ENCODE results near the gene PGGHG. TPM values are rescaled to one million over a fixed set of nuclear protein-coding genes. Genes with fewer than 3 reads are reported as not detected.

The PGGHG gene
- total RNA-seq, 5 donors from 2014 or later (not counting 1 experiment from before 2014, with no cell fraction given), result 252 to 818 (median 459) TPM

DNA sequence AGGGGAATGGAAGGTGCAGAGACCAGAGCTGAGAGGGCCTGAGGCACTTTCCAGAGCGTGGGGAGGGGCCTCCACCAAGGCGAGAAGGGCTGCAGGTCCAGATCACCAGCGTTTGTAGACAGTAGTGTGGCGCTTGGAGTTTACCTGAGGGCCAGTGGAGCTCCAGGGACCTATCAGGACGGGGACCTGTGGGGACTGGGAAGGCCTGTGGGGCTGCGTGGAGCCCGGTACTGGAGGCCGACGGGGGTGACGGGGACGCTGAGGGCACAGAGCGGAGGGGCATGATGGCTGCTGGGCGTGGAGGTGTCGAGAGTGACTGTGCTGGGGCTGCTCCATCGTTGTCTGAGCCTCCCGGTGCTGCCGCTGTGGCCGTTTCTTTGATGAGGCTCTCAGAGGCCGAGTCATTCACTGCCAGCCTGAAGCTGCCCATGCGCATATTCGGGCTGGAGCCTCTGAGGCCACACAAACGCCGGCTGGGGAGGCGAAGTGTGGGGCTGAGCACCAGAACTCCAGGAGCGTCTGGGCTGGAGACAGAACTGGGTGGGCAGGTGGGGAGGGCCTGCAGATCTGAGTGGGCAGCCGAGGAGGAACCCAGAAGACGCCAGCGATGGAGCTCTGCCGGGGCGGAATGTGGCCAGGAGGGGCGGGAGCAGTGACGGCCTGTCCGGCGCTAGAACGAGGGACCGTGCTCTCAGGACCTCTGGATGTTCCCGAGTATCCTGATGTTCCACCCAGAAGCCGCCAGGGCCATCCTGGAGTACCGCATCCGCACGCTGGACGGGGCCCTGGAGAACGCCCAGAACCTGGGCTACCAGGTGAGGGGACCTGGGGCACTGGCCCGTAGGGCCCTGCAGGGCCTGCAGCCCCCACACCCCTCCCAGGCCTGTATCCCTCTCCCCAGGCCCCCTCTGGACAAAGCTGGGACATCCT lies 2.6 kb downstream of the PGGHG start:
- peak overlapping the region; percentile 21 to 86 (median 35) for H3K4me3 Mint-ChIP-seq
- H3K9me3 Mint-ChIP-seq, result no peaks in the 10 kb centered on the region
- POLR2A ChIA-PET, result no interaction called here
- no peak overlapping the region for H3K27ac ChIP-seq (ENCODE audit: low read length)
- peaks cover 0 to 11% of the 10 kb centered on the region in 2 experiments for H3K27me3 ChIP-seq (replicated peaks in 1 of 2; ENCODE audit: control insufficient read depth in 2 of 2, extremely low read depth in 1 of 2, insufficient read depth in 2 of 2, low read length in 1 of 2)
- H3K4me1 Mint-ChIP-seq, result peaks cover 25 to 34% (median 26%) of the 10 kb centered on the region in 3 donors
- WGBS (ENCODE audit: insufficient coverage), result 95% methylated on average over 33 of the region's 44 CpGs
- no peak overlapping the region for H3K4me3 ChIP-seq (ENCODE audit: control insufficient read depth in 1 of 2, extremely low read depth in 1 of 2, low read length in 1 of 2)
- peak overlapping the region; percentile 54 to 79 for H3K27ac Mint-ChIP-seq
- no peaks in the 10 kb centered on the region for H3K9me3 ChIP-seq
- H3K36me3 ChIP-seq (ENCODE audit: control insufficient read depth in 2 of 2, extremely low read depth in 1 of 2, insufficient read depth in 1 of 2, low read length in 1 of 2), result peaks cover 9 to 14% of the 10 kb centered on the region in 2 donors
- peak in 2 of 35 experiments; percentile 3 to 23 for DNase-seq
- H3K36me3 Mint-ChIP-seq, result peaks cover 2% of the 10 kb centered on the region
- H3K27me3 Mint-ChIP-seq, result no peaks in the 10 kb centered on the region
- ATAC-seq (replicated peaks in 1 of 4), result no peak
- peaks cover 9 to 53% of the 10 kb centered on the region in 2 experiments for H3K4me1 ChIP-seq (ENCODE audit: control insufficient read depth in 1 of 2, extremely low read depth in 1 of 2, insufficient read depth in 2 of 2, low read length in 2 of 2)
- CTCF ChIA-PET, result no interaction called here

DNA sequence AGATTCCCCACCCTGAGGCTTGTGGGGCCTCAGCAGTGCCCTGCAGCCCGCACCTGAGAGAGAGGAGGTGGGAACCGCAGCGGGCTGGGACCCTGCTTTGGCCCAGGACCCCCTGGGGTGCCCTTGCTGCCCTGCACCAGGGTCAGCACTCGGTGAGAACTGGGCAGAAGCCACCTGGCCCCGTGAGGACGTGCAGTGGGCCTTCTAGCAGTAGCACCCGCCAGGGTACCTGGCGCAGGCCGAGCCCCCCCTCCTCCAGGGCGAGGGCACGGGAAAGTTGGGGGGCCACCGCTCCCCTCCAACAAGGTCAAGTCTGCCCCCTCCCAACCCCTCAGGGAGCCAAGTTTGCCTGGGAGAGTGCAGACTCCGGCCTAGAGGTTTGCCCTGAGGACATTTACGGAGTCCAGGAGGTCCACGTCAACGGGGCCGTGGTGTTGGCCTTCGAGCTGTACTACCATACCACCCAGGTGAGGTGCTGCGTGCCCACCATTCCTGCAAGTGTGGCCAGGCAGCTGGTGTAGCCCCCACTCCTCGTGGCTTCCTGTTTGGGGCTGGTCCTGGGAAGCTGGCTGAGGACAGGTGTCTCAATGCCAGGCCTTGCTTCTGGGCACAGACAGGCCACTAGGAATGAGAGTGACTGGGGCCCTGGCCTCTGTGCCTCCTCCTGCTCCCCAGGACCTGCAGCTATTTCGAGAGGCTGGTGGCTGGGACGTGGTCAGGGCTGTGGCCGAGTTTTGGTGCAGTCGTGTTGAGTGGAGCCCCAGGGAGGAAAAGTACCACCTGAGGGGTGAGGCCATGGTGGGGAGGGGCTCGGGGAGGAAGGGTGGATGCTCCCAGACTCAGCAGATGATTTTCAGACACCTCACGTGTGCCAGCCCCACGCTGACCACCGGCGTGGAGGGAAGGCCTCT lies 3.5 kb downstream of the PGGHG start:
- Mint-ChIP-seq H3K36me3 (peaks cover 2% of the 10 kb centered on the region), H3K27ac (peak overlapping the region in 1 of 2 donors; percentile 55), H3K9me3 (no peaks in the 10 kb centered on the region), H3K27me3 (no peaks in the 10 kb centered on the region), H3K4me3 (no peak overlapping the region), H3K4me1 (peaks cover 22 to 31% (median 26%) of the 10 kb centered on the region in 3 donors)
- peaks cover 9 to 53% of the 10 kb centered on the region in 2 experiments for H3K4me1 ChIP-seq (ENCODE audit: control insufficient read depth in 1 of 2, extremely low read depth in 1 of 2, insufficient read depth in 2 of 2, low read length in 2 of 2)
- H3K27ac ChIP-seq (ENCODE audit: low read length), result no peak overlapping the region
- ATAC-seq (replicated peaks in 1 of 4), result no peak
- peaks cover 11 to 14% of the 10 kb centered on the region in 2 donors for H3K36me3 ChIP-seq (ENCODE audit: control insufficient read depth in 2 of 2, extremely low read depth in 1 of 2, insufficient read depth in 1 of 2, low read length in 1 of 2)
- H3K4me3 ChIP-seq (ENCODE audit: control insufficient read depth in 1 of 2, extremely low read depth in 1 of 2, low read length in 1 of 2), result no peak overlapping the region
- peaks cover 0 to 8% of the 10 kb centered on the region in 2 experiments for H3K27me3 ChIP-seq (replicated peaks in 1 of 2; ENCODE audit: control insufficient read depth in 2 of 2, extremely low read depth in 1 of 2, insufficient read depth in 2 of 2, low read length in 1 of 2)
- ChIA-PET CTCF (no interaction called here), POLR2A (no interaction called here)
- H3K9me3 ChIP-seq, result no peaks in the 10 kb centered on the region
- DNase-seq, result peak in 1 of 35 experiments; percentile 23
- WGBS (ENCODE audit: insufficient coverage), result 89% methylated on average over 24 of the region's 29 CpGs

DNA sequence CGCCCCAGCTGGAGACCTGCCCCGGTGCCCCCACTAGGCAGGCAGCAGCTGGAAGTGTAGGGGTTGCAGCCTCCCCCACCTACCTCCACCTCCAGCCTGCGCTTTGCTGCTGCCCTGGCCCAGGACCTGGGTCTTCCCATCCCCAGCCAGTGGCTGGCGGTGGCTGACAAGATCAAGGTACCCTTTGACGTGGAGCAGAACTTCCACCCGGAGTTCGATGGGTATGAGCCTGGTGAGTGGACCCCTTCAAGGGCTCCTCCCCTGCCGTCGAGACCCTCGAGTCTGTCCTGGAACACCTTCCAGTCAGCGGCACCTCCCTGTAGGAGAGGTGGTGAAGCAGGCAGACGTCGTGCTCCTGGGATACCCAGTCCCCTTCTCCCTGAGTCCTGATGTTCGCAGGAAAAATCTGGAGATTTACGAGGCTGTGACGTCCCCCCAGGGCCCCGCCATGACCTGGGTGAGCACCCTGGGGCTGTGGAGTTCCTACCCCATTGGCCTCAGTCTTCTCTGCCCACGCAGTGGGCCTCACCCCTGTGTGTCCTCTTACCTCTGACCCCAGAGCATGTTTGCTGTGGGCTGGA lies 4.4 kb downstream of the PGGHG start:
- DNase-seq, result peak in 2 of 35 experiments; percentile 1 to 23

DNA sequence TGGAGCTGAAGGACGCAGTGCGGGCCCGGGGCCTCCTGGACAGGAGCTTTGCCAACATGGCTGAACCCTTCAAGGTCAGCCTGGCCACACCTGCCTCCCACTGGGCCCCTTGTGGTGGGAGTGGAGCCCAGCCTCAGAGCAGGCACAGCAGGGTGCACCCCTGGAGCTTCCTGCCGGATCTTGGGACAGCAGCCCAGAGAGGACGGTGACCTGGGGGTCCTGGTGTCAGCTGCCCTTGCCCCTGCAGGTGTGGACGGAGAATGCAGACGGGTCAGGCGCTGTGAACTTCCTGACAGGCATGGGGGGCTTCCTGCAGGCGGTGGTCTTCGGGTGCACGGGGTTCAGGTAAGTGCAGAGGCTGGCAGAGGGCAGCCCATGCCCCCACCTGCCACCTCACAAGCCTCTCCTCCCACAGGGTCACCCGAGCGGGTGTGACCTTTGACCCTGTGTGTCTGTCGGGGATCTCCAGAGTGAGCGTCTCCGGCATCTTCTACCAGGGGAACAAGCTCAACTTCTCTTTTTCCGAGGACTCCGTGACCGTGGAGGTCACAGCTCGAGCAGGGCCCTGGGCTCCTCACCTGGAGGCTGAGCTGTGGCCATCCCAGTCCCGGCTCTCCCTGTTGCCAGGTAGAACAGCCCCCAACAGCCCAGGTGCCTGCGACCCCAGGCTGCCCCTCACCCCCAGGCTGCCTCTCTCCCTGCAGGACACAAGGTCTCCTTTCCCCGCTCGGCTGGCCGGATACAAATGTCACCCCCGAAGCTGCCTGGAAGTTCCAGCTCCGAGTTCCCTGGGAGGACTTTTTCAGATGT lies 5.1 kb downstream of the PGGHG start:
- peaks cover 0 to 1% of the 10 kb centered on the region in 2 donors for H3K27me3 Mint-ChIP-seq
- Histone ChIP-seq H3K27me3 (replicated peaks in 1 of 2; ENCODE audit: control insufficient read depth in 2 of 2, extremely low read depth in 1 of 2, insufficient read depth in 2 of 2, low read length in 1 of 2) (peaks cover 0 to 10% of the 10 kb centered on the region in 2 experiments), H3K9me3 (no peaks in the 10 kb centered on the region), H3K36me3 (ENCODE audit: control insufficient read depth in 2 of 2, extremely low read depth in 1 of 2, insufficient read depth in 1 of 2, low read length in 1 of 2) (peaks cover 11 to 14% of the 10 kb centered on the region in 2 donors), H3K27ac (ENCODE audit: low read length) (no peak overlapping the region), H3K4me3 (ENCODE audit: control insufficient read depth in 1 of 2, extremely low read depth in 1 of 2, low read length in 1 of 2) (no peak overlapping the region), H3K4me1 (ENCODE audit: control insufficient read depth in 1 of 2, extremely low read depth in 1 of 2, insufficient read depth in 2 of 2, low read length in 2 of 2) (peaks cover 14 to 58% of the 10 kb centered on the region in 2 experiments)
- no peaks in the 10 kb centered on the region for H3K9me3 Mint-ChIP-seq
- ChIA-PET CTCF (no interaction called here), POLR2A (no interaction called here)
- peak overlapping the region in 1 of 2 donors; percentile 16 for H3K27ac Mint-ChIP-seq
- peaks cover 2% of the 10 kb centered on the region for H3K36me3 Mint-ChIP-seq
- DNase-seq (peak in 2 of 35 experiments; percentile 1 to 24), ATAC-seq (replicated peaks in 1 of 4) (no peak)
- WGBS (ENCODE audit: insufficient coverage), result 95% methylated on average over 20 of the region's 27 CpGs
- no peak overlapping the region for H3K4me3 Mint-ChIP-seq
- peaks cover 22 to 39% (median 32%) of the 10 kb centered on the region in 3 donors for H3K4me1 Mint-ChIP-seq

More for the DNA sequence above, 4.4 kb downstream of the PGGHG start:
- no peak overlapping the region for H3K27ac ChIP-seq (ENCODE audit: low read length)
- Mint-ChIP-seq H3K4me1 (peaks cover 22 to 35% (median 28%) of the 10 kb centered on the region in 3 donors), H3K27me3 (peaks cover 0 to 1% of the 10 kb centered on the region in 2 donors), H3K9me3 (no peaks in the 10 kb centered on the region), H3K36me3 (peaks cover 2% of the 10 kb centered on the region), H3K27ac (peak overlapping the region in 1 of 2 donors; percentile 16), H3K4me3 (no peak overlapping the region)
- peaks cover 11 to 14% of the 10 kb centered on the region in 2 donors for H3K36me3 ChIP-seq (ENCODE audit: control insufficient read depth in 2 of 2, extremely low read depth in 1 of 2, insufficient read depth in 1 of 2, low read length in 1 of 2)
- POLR2A ChIA-PET, result no interaction called here
- H3K27me3 ChIP-seq (replicated peaks in 1 of 2; ENCODE audit: control insufficient read depth in 2 of 2, extremely low read depth in 1 of 2, insufficient read depth in 2 of 2, low read length in 1 of 2), result peaks cover 0 to 5% of the 10 kb centered on the region in 2 experiments
- H3K4me3 ChIP-seq (ENCODE audit: control insufficient read depth in 1 of 2, extremely low read depth in 1 of 2, low read length in 1 of 2), result no peak overlapping the region
- no peaks in the 10 kb centered on the region for H3K9me3 ChIP-seq
- CTCF ChIA-PET, result no interaction called here
- WGBS (ENCODE audit: insufficient coverage), result 91% methylated on average over 12 of the region's 18 CpGs
- H3K4me1 ChIP-seq (ENCODE audit: control insufficient read depth in 1 of 2, extremely low read depth in 1 of 2, insufficient read depth in 2 of 2, low read length in 2 of 2), result peaks cover 14 to 53% of the 10 kb centered on the region in 2 experiments
- ATAC-seq (replicated peaks in 1 of 4), result no peak

DNA sequence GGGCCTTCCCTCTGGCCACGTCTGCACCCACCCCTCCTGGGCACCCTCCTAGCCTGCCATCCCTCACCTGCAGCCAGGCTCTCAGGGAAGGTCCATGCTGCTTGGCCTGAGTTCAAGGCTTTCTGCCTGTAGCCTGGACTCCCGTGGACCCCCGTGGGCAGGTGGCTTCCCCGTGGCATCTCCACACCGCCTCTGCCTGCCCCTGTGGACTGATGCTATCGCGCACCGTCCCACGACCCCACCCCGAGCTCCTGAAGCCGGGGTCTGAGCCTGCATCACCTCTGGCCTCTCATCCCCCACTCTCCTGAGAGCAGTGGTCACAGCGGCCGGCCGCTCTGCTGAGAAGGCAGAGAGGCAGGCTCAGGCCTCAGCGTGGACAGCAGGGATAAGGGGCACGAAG lies 5.9 kb downstream of the PGGHG start:
- H3K4me3 Mint-ChIP-seq, result no peak overlapping the region
- peaks cover 2% of the 10 kb centered on the region for H3K36me3 Mint-ChIP-seq
- peaks cover 0 to 1% of the 10 kb centered on the region in 2 donors for H3K27me3 Mint-ChIP-seq
- ChIA-PET POLR2A (interaction anchor here in 1 of 2 donors (0.5 kb wide), 1 partner anchor 9 kb away, joined by 5 read pairs; no protein-coding TSS in a partner anchor), CTCF (no interaction called here)
- no peak for ATAC-seq (replicated peaks in 1 of 4)
- no peak overlapping the region for H3K27ac ChIP-seq (ENCODE audit: low read length)
- peak in 2 of 35 experiments; percentile 1 to 19 for DNase-seq
- H3K4me1 Mint-ChIP-seq, result peaks cover 21 to 38% (median 31%) of the 10 kb centered on the region in 3 donors
- H3K9me3 ChIP-seq, result no peaks in the 10 kb centered on the region
- H3K4me3 ChIP-seq (ENCODE audit: control insufficient read depth in 1 of 2, extremely low read depth in 1 of 2, low read length in 1 of 2), result no peak overlapping the region
- 89% methylated on average over 14 of the region's 16 CpGs for WGBS (ENCODE audit: insufficient coverage)
- H3K4me1 ChIP-seq (ENCODE audit: control insufficient read depth in 1 of 2, extremely low read depth in 1 of 2, insufficient read depth in 2 of 2, low read length in 2 of 2), result peaks cover 12 to 56% of the 10 kb centered on the region in 2 experiments
- H3K36me3 ChIP-seq (ENCODE audit: control insufficient read depth in 2 of 2, extremely low read depth in 1 of 2, insufficient read depth in 1 of 2, low read length in 1 of 2), result peaks cover 11 to 14% of the 10 kb centered on the region in 2 donors
- peaks cover 0 to 12% of the 10 kb centered on the region in 2 experiments for H3K27me3 ChIP-seq (replicated peaks in 1 of 2; ENCODE audit: control insufficient read depth in 2 of 2, extremely low read depth in 1 of 2, insufficient read depth in 2 of 2, low read length in 1 of 2)
- no peak overlapping the region for H3K27ac Mint-ChIP-seq
- H3K9me3 Mint-ChIP-seq, result no peaks in the 10 kb centered on the region

Measured in T-cell (primary cell).